Measurements from ENCODE around the gene MSLN. TPM values are rescaled to one million over a fixed set of nuclear protein-coding genes. Genes with fewer than 3 reads are reported as not detected.

MSLN gene
- total RNA-seq, 6 donors from 2014 or later: 47.8 to 275 (median 121) TPM

GRCh38 chr16:728131-728889, 32.2 kb upstream of the MSLN start:
- 2 to 4% methylated on average over 15 to 30 of the region's 80 CpGs for WGBS, 2 donors
- Histone ChIP-seq H3K27me3 (peaks cover 0 to 29% (median 17%) of the 10 kb centered on the region in 4 donors), H3K4me1 (peaks cover 20 to 33% (median 28%) of the 10 kb centered on the region in 4 donors), H3K4me3 (peak overlapping the region; percentile 6 to 65 (median 59)), H3K36me3 (peaks cover 0 to 27% (median 15%) of the 10 kb centered on the region in 4 donors), H3K9me3 (no peaks in the 10 kb centered on the region), H3K27ac (peak overlapping the region in 2 of 4 donors; percentile 52 to 53)
- peak in 1 of 2 donors; percentile 69 for ATAC-seq (ENCODE audit: low FRiP score in 2 of 2)
- TF ChIP-seq CTCF (IDR thresholded peaks at IDR 0.05): no peak
- TF ChIP-seq POLR2A (IDR thresholded peaks at IDR 0.05): peak in 1 of 4 donors; percentile 30
- no peak for TF ChIP-seq EP300 (IDR thresholded peaks at IDR 0.05)
- TF ChIP-seq POLR2AphosphoS5 (IDR thresholded peaks at IDR 0.05): peak in 1 of 2 donors; percentile 16
- DNase-seq: peak; percentile 70 to 94

GRCh38 chr16:728890-729744, 31.4 kb upstream of the MSLN start:
- no peak overlapping the region for H3K27ac ChIP-seq
- H3K4me1 ChIP-seq: peaks cover 20 to 33% (median 28%) of the 10 kb centered on the region in 4 donors
- H3K9me3 ChIP-seq: no peaks in the 10 kb centered on the region
- peaks cover 0 to 29% (median 17%) of the 10 kb centered on the region in 4 donors for H3K27me3 ChIP-seq
- ATAC-seq (ENCODE audit: low FRiP score in 2 of 2) (no peak), DNase-seq (peak in 1 of 2 donors; percentile 86)
- peak overlapping the region in 3 of 4 donors; percentile 54 to 65 (median 64) for H3K4me3 ChIP-seq
- 59 to 88% methylated on average over 12 to 33 of the region's 55 CpGs for WGBS, 2 donors
- peaks cover under 1 to 35% (median 19%) of the 10 kb centered on the region in 4 donors for H3K36me3 ChIP-seq
- TF ChIP-seq POLR2A (IDR thresholded peaks at IDR 0.05): peak in 1 of 4 donors; percentile 1
- no peak for TF ChIP-seq CTCF (IDR thresholded peaks at IDR 0.05)
- TF ChIP-seq EP300 (IDR thresholded peaks at IDR 0.05): no peak

- peak in 1 of 2 donors; percentile 82 for DNase-seq
- H3K36me3 ChIP-seq: peaks cover 2 to 44% (median 27%) of the 10 kb centered on the region in 4 donors
- peaks cover 20 to 33% (median 28%) of the 10 kb centered on the region in 4 donors for H3K4me1 ChIP-seq
- ATAC-seq (ENCODE audit: low FRiP score in 2 of 2): no peak
- no peaks in the 10 kb centered on the region for H3K9me3 ChIP-seq
- no peak overlapping the region for H3K27ac ChIP-seq
- WGBS, 2 donors: 92 to 93% methylated on average over 16 to 27 of the region's 37 CpGs
- no peak overlapping the region for H3K4me3 ChIP-seq
- TF ChIP-seq POLR2A (IDR thresholded peaks at IDR 0.05) (no peak), EP300 (IDR thresholded peaks at IDR 0.05) (no peak), CTCF (IDR thresholded peaks at IDR 0.05) (no peak), POLR2AphosphoS5 (IDR thresholded peaks at IDR 0.05) (no peak)
- H3K27me3 ChIP-seq: peaks cover 0 to 29% (median 17%) of the 10 kb centered on the region in 4 donors
Measured at GRCh38 chr16:729768-730665, 30.5 kb upstream of the MSLN start.

All from upper lobe of left lung (tissue), 6 donors.